Fibroblast of lung (primary cell): ENCODE results near the gene ZNF644. TPM values are rescaled to one million over a fixed set of nuclear protein-coding genes. Genes with fewer than 3 reads are reported as not detected.

Source experiments
- DNase-seq, 2 donors: peaks; one replicate each; pipeline versions ENCODE4 v3.0.0 to v3.0.0-alpha.2; 2010; ENCODE audit warnings: low read depth in 2 of 2
- H2AFZ ChIP-seq: 2 replicates; pipeline ENCODE4 v1.5.1; 2012; ENCODE audit warnings: low read length, control low read depth, inconsistent platforms
- H3K27ac ChIP-seq: 2 replicates; pipeline ENCODE4 v1.5.1; 2011; ENCODE audit warnings: low read length, control low read depth; ENCODE audit not compliant: insufficient read depth
- H3K27me3 ChIP-seq: 2 replicates; pipeline ENCODE4 v1.5.1; 2011; ENCODE audit warnings: mild to moderate bottlenecking, low read length; ENCODE audit not compliant: control insufficient read depth, insufficient read depth
- H3K36me3 ChIP-seq: 2 replicates; pipeline ENCODE4 v1.5.1; 2011; ENCODE audit warnings: low read length; ENCODE audit not compliant: control insufficient read depth, insufficient read depth
- H3K4me1 ChIP-seq: 2 replicates; pipeline ENCODE4 v1.5.1; 2011; ENCODE audit warnings: low read length; ENCODE audit not compliant: control insufficient read depth, insufficient read depth; ENCODE audit errors: extremely low read depth
- H3K4me2 ChIP-seq: 2 replicates; pipeline ENCODE4 v1.5.1; 2011; ENCODE audit warnings: low read length, control low read depth; ENCODE audit not compliant: insufficient read depth; ENCODE audit errors: extremely low read depth
- H3K4me3 ChIP-seq, 4 experiments: fragments of 200-600 bp in 1 of 4; sonication (generic) in 1 of 4; replicated peaks in 1 of 4; 2 replicates each; pipeline ENCODE4 v1.5.1; 2011 to 2016; ENCODE audit warnings: low read length in 4 of 4, low read depth in 3 of 4, mild to moderate bottlenecking in 3 of 4, control low read depth in 2 of 4, inconsistent platforms in 1 of 4, mixed read lengths in 1 of 4; ENCODE audit not compliant: insufficient read depth in 1 of 4; ENCODE audit errors: control extremely low read depth in 1 of 4
- H3K79me2 ChIP-seq: 2 replicates; pipeline ENCODE4 v1.5.1; 2012; ENCODE audit warnings: mild to moderate bottlenecking, low read length, inconsistent platforms; ENCODE audit not compliant: control insufficient read depth, insufficient read depth
- H3K9ac ChIP-seq: 2 replicates; pipeline ENCODE4 v1.5.1; 2011; ENCODE audit warnings: mild to moderate bottlenecking, low read length, control low read depth; ENCODE audit not compliant: insufficient read depth
- H3K9me3 ChIP-seq: 2 replicates; pipeline ENCODE4 v1.5.1; 2012; ENCODE audit warnings: low read depth, low read length; ENCODE audit not compliant: control insufficient read depth, insufficient read depth
- H4K20me1 ChIP-seq: 2 replicates; pipeline ENCODE4 v1.5.1; 2011; ENCODE audit warnings: low read length; ENCODE audit not compliant: control insufficient read depth, insufficient read depth; ENCODE audit errors: extremely low read depth
- EZH2 ChIP-seq: IDR thresholded peaks from 2 replicates; pipeline ENCODE4 v1.5.1; 2012; ENCODE audit warnings: low read length, control low read depth, mild to moderate bottlenecking; ENCODE audit errors: missing control alignments
- polyA plus RNA-seq, 2 donors: library from polyadenylated mRNA; depleted of rRNA in 1 of 2; stranded (reverse) in 1 of 2; unstranded in 1 of 2; fragments of >200 nt; gene quantifications; 2 replicates each; pipeline ENCODE4 v1.2.1, GENCODE V29; 2011 to 2012; ENCODE audit warnings: missing spikeins in 1 of 2
- total RNA-seq: library from RNA; depleted of rRNA; stranded (reverse); fragments of >200 nt; gene quantifications from 2 replicates; pipeline ENCODE4 v1.2.1, GENCODE V29; 2014
- TF ChIP-seq, protein P1 (sequence below), 2 donors: IDR thresholded peaks in 1 of 2; conservative IDR thresholded peaks in 1 of 2; 1 replicate in 1 of 2; 2 replicates in 1 of 2; pipeline ENCODE4 v1.5.1; 2011 to 2012; ENCODE audit warnings: low read length in 2 of 2, control low read depth in 1 of 2, inconsistent platforms in 1 of 2, low read depth in 1 of 2, mild to moderate bottlenecking in 1 of 2

Gene ZNF644
- total and polyA plus RNA-seq, 2 donors (not counting 1 experiment from before 2014, with no cell fraction given): 25.6 to 56.8 TPM

DNA sequence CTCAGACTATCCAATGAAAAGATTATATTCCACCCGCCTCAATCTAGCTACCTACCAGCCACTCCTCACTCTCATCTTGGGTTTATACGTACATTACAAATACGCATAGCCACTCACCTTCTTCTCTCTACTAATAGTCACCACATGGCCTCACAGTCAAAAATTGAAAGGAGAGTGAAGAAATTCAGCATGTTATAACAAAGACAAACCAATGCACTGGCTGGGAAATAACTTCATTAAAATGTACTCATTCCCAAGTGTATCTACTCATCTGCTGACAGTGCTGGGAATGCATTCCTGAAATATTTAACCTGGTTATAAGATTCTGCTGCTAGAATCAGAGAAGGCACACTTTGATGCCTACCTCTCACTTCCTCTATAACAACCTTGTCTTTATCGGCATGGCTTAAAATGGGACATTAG is 6.5 kb downstream of the ZNF644 start:
- no peak overlapping the region for H3K4me3 ChIP-seq
- TF ChIP-seq EZH2: no peak
- TF ChIP-seq, protein P1, sequence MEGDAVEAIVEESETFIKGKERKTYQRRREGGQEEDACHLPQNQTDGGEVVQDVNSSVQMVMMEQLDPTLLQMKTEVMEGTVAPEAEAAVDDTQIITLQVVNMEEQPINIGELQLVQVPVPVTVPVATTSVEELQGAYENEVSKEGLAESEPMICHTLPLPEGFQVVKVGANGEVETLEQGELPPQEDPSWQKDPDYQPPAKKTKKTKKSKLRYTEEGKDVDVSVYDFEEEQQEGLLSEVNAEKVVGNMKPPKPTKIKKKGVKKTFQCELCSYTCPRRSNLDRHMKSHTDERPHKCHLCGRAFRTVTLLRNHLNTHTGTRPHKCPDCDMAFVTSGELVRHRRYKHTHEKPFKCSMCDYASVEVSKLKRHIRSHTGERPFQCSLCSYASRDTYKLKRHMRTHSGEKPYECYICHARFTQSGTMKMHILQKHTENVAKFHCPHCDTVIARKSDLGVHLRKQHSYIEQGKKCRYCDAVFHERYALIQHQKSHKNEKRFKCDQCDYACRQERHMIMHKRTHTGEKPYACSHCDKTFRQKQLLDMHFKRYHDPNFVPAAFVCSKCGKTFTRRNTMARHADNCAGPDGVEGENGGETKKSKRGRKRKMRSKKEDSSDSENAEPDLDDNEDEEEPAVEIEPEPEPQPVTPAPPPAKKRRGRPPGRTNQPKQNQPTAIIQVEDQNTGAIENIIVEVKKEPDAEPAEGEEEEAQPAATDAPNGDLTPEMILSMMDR (conservative IDR thresholded peaks at IDR 0.05 in 1 of 2, IDR thresholded peaks at IDR 0.05 in 1 of 2; ENCODE audit: low read depth in 1 of 2, low read length in 2 of 2): no peak
- no peak for DNase-seq
- peaks cover 90% of the 10 kb centered on the region for H3K79me2 ChIP-seq
- H3K9ac ChIP-seq: no peak overlapping the region
- H3K36me3 ChIP-seq: no peaks in the 10 kb centered on the region
- H3K27me3 ChIP-seq: no peaks in the 10 kb centered on the region
- H3K9me3 ChIP-seq: no peaks in the 10 kb centered on the region
- H4K20me1 ChIP-seq: peaks cover 5% of the 10 kb centered on the region
- H2AFZ ChIP-seq: no peak overlapping the region
- H3K4me2 ChIP-seq: no peak overlapping the region
- H3K4me1 ChIP-seq: no peaks in the 10 kb centered on the region
- H3K27ac ChIP-seq: no peak overlapping the region

- Histone ChIP-seq H4K20me1 (peaks cover 6% of the 10 kb centered on the region), H3K9me3 (no peaks in the 10 kb centered on the region), H3K36me3 (no peaks in the 10 kb centered on the region), H3K4me1 (no peaks in the 10 kb centered on the region), H3K27me3 (no peaks in the 10 kb centered on the region), H3K27ac (no peak overlapping the region), H3K4me3 (no peak overlapping the region), H3K9ac (no peak overlapping the region), H3K79me2 (peaks cover 89% of the 10 kb centered on the region), H3K4me2 (no peak overlapping the region), H2AFZ (no peak overlapping the region)
- TF ChIP-seq, protein P1 (conservative IDR thresholded peaks at IDR 0.05 in 1 of 2, IDR thresholded peaks at IDR 0.05 in 1 of 2; ENCODE audit: low read depth in 1 of 2, low read length in 2 of 2): no peak
- no peak for TF ChIP-seq EZH2
- no peak for DNase-seq
These were observed 7.4 kb downstream of the ZNF644 start for GRCh38 chr1:91014475-91014874.

DNA sequence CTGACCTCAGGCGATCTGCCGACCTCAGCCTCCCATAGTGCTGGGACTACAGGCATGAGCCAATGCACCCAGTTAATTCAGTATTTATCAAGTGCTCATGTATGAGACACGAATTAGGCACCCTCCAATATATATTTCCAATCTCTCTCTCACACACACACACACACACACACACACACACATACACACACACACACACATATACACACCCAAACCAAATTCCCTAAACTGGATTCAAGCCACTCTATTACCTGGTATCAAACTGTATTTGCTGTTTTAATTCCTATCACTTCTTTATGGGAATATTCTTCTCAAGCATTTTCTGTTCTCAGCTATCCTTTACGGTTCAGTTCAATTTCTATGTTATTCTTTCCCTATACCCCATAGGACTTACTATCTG is 8.5 kb downstream of the ZNF644 start:
- H3K36me3 ChIP-seq: no peaks in the 10 kb centered on the region
- peaks cover 86% of the 10 kb centered on the region for H3K79me2 ChIP-seq
- H2AFZ ChIP-seq: no peak overlapping the region
- DNase-seq: no peak
- H3K4me3 ChIP-seq: no peak overlapping the region
- H3K4me1 ChIP-seq: no peaks in the 10 kb centered on the region
- no peaks in the 10 kb centered on the region for H3K27me3 ChIP-seq
- H4K20me1 ChIP-seq: peaks cover 6% of the 10 kb centered on the region
- H3K27ac ChIP-seq: no peak overlapping the region
- H3K9me3 ChIP-seq: no peaks in the 10 kb centered on the region
- no peak overlapping the region for H3K9ac ChIP-seq
- no peak overlapping the region for H3K4me2 ChIP-seq
- TF ChIP-seq, protein P1 (conservative IDR thresholded peaks at IDR 0.05 in 1 of 2, IDR thresholded peaks at IDR 0.05 in 1 of 2; ENCODE audit: low read depth in 1 of 2, low read length in 2 of 2): no peak
- no peak for TF ChIP-seq EZH2
